ENCODE results near the gene CSTF2T. TPM values are rescaled to one million over a fixed set of nuclear protein-coding genes. Genes with fewer than 3 reads are reported as not detected.

The CSTF2T gene, protein sequence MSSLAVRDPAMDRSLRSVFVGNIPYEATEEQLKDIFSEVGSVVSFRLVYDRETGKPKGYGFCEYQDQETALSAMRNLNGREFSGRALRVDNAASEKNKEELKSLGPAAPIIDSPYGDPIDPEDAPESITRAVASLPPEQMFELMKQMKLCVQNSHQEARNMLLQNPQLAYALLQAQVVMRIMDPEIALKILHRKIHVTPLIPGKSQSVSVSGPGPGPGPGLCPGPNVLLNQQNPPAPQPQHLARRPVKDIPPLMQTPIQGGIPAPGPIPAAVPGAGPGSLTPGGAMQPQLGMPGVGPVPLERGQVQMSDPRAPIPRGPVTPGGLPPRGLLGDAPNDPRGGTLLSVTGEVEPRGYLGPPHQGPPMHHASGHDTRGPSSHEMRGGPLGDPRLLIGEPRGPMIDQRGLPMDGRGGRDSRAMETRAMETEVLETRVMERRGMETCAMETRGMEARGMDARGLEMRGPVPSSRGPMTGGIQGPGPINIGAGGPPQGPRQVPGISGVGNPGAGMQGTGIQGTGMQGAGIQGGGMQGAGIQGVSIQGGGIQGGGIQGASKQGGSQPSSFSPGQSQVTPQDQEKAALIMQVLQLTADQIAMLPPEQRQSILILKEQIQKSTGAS
- 19.1 and 29.1 TPM in 2 replicates for total RNA-seq (ENCODE audit: low replicate concordance)

DNA sequence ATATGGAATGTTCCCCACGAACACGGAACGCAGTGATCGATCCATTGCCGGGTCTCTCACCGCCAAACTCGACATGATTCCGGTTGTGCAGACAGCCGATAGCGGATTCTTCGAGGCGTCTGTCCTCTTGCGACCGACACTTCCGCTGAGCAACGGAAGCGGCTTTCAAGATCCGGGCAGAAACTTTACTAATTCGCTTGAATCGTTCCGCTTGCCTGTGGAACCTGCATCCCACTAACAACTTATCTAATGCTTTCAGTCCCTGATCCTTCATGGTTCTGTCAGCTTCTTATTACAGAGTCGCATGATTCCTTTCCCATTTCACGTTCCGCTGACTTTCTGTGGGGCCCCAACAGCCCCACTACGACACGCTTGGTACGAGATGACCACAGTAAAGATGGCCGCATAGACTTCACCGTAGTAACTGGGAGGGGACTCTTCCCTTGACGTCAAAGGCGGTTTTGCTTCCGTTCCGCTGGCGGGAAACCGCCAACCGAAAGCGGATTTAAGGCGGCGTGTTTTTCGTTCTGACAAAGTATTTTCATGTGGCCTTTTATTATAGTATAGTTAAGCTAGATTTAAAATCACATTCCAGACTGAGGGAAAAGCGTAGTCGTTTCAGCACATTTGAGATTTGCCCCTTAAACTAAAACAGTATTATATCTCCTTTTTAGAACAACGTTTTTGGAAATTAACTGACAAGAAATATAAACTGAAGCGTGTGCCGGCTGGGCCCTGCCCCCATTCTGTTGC lies at the start of gene CSTF2T:
Gene CSTF2T, minus strand, starts transcription at position 121 of the 753 bp plus-strand sequence. Its CDS starts 46 bp downstream, at position 75.
- TF ChIP-seq, protein P1, sequence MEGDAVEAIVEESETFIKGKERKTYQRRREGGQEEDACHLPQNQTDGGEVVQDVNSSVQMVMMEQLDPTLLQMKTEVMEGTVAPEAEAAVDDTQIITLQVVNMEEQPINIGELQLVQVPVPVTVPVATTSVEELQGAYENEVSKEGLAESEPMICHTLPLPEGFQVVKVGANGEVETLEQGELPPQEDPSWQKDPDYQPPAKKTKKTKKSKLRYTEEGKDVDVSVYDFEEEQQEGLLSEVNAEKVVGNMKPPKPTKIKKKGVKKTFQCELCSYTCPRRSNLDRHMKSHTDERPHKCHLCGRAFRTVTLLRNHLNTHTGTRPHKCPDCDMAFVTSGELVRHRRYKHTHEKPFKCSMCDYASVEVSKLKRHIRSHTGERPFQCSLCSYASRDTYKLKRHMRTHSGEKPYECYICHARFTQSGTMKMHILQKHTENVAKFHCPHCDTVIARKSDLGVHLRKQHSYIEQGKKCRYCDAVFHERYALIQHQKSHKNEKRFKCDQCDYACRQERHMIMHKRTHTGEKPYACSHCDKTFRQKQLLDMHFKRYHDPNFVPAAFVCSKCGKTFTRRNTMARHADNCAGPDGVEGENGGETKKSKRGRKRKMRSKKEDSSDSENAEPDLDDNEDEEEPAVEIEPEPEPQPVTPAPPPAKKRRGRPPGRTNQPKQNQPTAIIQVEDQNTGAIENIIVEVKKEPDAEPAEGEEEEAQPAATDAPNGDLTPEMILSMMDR (IDR thresholded peaks at IDR 0.05; ENCODE audit: insufficient read depth, low read length), result no peak

DNA sequence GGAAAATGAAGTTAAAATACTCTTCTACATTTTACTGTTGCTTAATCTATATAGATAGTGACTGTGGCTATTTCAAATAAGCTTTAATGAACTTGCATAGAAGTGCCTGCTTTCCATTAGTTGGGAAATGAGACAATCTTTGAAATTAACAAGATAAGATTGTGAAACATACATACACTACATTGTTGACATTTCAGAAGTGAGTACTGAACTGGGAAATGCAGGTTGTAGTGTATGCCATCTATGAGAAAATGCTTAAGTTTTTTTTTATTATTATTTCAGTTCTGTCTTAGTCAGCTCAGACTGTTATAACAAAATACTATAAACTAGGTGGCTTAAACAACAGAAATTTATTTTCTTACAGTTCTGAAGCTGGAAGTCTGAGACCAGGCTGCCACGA lies 49.6 kb upstream of the CSTF2T start:
- TF ChIP-seq, protein P1 (IDR thresholded peaks at IDR 0.05; ENCODE audit: insufficient read depth, low read length), result no peak
- peak; percentile 32 for DNase-seq (ENCODE audit: low read depth)
- no peak overlapping the region for H3K4me3 ChIP-seq (ENCODE audit: low read depth, low read length)

More for the DNA sequence above, at the start of gene CSTF2T:
- DNase-seq (ENCODE audit: low read depth), result peak; percentile 97
- H3K4me3 ChIP-seq (ENCODE audit: low read depth, low read length), result peak within 1 kb of the TSS; percentile 89

DNA sequence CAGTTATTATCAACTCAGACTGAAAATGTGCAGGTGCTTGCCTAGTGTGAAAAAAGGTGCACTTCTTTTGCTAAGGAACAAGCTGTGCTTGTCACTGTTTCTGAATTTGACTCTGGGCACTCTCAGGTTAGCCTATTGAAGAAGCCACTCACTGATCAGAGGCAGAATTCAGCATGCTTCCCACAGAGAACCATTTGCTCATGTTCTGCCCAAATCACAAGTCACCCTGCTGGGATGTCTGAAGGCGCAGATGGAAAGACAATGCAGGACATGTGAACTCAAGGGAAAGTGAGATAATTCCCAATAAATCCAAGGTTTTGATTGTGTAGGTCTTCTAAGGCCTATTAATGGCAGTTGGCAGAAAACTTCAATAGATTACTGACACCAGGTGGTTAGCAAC lies 47.8 kb upstream of the CSTF2T start:
- no peak for DNase-seq (ENCODE audit: low read depth)
- TF ChIP-seq, protein P1 (IDR thresholded peaks at IDR 0.05; ENCODE audit: insufficient read depth, low read length), result no peak

DNA sequence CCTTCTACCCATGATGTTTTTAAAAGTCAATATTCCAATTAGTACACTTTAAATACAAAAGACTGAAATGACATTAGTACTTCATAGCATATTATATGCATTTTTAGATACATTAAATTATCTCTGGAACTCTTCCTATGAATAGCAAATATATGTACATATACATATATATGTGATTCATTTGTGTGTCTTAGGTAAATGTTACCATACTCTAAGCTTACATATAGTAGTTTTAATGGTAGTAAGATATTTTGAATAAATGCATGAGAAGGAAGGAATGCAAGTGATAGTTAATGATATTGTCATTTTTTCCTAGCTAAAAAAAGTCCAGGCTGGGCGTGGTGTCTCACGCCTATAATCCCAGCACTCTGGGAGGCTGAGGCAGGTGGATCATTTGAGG lies 46.0 kb upstream of the CSTF2T start:
- DNase-seq (ENCODE audit: low read depth), result no peak
- TF ChIP-seq, protein P1 (IDR thresholded peaks at IDR 0.05; ENCODE audit: insufficient read depth, low read length), result no peak

More for the DNA sequence above, 47.8 kb upstream of the CSTF2T start:
- H3K4me3 ChIP-seq (ENCODE audit: low read depth, low read length), result no peak overlapping the region

DNA sequence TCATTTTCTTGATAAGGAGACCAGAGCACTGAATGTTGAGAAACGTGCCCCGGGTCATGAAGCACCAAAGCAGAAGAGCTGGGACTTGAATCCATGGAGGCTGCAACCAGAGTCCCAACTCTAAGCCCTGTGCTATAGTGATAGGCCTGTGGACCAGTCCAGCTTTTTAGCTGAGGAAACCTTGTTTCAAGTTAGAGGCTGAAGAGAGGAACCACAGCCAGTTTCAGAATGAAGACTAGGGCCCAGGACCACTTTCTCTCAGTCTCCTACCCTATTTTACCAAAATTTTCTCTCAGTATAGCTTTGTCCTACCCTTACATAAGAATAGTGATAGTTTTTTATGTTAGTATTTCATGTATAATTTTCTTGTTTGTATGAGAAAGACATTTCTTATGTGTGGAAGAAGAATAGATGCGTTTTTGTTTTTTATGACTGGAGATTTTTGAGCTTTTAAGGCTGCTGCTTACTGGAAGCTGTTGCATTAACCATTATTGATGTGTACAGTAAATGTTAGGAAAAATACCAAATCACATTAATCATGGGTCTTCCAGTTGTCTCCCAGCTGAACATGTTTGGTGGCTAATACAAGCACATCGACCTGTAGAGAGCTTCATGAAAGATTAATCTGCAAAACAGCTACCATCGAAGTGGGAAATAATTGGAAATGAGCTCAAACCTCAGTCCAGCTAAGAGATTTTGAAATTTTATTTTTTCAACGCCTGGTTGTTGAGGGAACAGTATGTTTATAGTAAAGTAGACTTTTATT lies 45.0 kb upstream of the CSTF2T start:
- TF ChIP-seq, protein P1 (IDR thresholded peaks at IDR 0.05; ENCODE audit: insufficient read depth, low read length), result no peak
- DNase-seq (ENCODE audit: low read depth), result no peak
- H3K4me3 ChIP-seq (ENCODE audit: low read depth, low read length), result no peak overlapping the region

More for the DNA sequence above, 46.0 kb upstream of the CSTF2T start:
- H3K4me3 ChIP-seq (ENCODE audit: low read depth, low read length), result no peak overlapping the region

DNA sequence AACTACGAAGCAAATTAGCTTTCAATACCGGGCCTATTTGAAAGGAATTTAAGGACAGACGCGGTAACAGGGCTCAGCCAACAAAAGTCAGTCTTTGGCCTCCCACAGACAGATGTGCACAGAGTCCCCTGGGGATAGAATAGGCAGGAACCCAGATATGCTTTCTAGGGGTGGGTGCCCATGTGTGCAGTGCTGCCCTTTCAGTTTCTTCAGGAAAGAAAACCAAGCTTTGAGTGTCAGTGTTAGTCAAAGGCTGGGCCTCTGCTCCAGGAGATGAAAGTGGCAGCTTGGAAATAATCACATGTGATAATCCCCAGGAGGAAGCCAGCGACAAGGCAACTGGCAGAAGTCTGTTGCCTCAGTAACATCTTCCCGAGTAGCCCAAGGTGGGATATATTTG lies 43.8 kb upstream of the CSTF2T start:
- DNase-seq (ENCODE audit: low read depth), result peak; percentile 36
- TF ChIP-seq, protein P1 (IDR thresholded peaks at IDR 0.05; ENCODE audit: insufficient read depth, low read length), result no peak
- H3K4me3 ChIP-seq (ENCODE audit: low read depth, low read length), result no peak overlapping the region
